Prostate gland (tissue), 2 donors: Measurements from ENCODE around the gene SAT1. TPM values are rescaled to one million over a fixed set of nuclear protein-coding genes. Genes with fewer than 3 reads are reported as not detected.
A peak's percentile ranks its signal among the peaks of the same experiment; 100 is the strongest.

Experiments
- DNase-seq: peaks from one replicate; pipeline ENCODE4 v3.0.0-alpha.2; 2019; ENCODE audit warnings: low spot score
- H3K27ac ChIP-seq, 2 donors: fragments of 200-600 bp; sonication (generic); 2 replicates each; pipeline ENCODE4 v1.5.1; 2017 to 2019
- H3K27me3 ChIP-seq: fragments of 200-600 bp; sonication (generic); replicated peaks from 2 replicates; pipeline ENCODE4 v1.5.1; 2019; ENCODE audit not compliant: insufficient read depth
- H3K36me3 ChIP-seq, 2 donors: fragments of 200-600 bp; sonication (generic); 1 replicate in 1 of 2; 2 replicates in 1 of 2; pipeline versions ENCODE4 v1.5.1 to v1.8.1; 2017 to 2019
- H3K4me1 ChIP-seq: fragments of 200-600 bp; sonication (generic); replicated peaks from 2 replicates; pipeline ENCODE4 v1.5.1; 2019
- H3K4me3 ChIP-seq, 2 donors: fragments of 200-600 bp; sonication (generic); 2 replicates each; pipeline ENCODE4 v1.5.1; 2017 to 2019
- H3K9me3 ChIP-seq: fragments of 200-600 bp; sonication (generic); 2 replicates; pipeline ENCODE4 v1.5.1; 2017
- CTCF ChIP-seq, 4 experiments: fragments of 200-600 bp in 2 of 4; fragments of 450-650 bp in 2 of 4; sonication (generic) in 2 of 4; IDR thresholded peaks; 1 replicate in 3 of 4; 2 replicates in 1 of 4; pipeline ENCODE4 v1.5.1; 2016 to 2019; ENCODE audit warnings: antibody characterized with exemption in 4 of 4, mild to moderate bottlenecking in 2 of 4, moderate library complexity in 2 of 4
- POLR2A ChIP-seq: fragments of 450-650 bp; IDR thresholded peaks from one replicate; pipeline ENCODE4 v1.6.1; 2016; ENCODE audit warnings: antibody characterized with exemption, mild to moderate bottlenecking
- POLR2AphosphoS5 ChIP-seq: sonication (generic); formaldehyde crosslinking; IDR thresholded peaks from one replicate; pipeline ENCODE4 v1.6.1; 2017; ENCODE audit warnings: antibody characterized with exemption
- WGBS: methylation state at CpG from one replicate; pipeline ENCODE4 v1.1.5; 2018; 5-methylcytosine and 5-hydroxymethylcytosine counted together
- intact Hi-C: fragments of 100-400 bp; cut with DNase I; formaldehyde crosslinking; loops from one replicate; pipeline ENCODE4 v1.14.2; 2022
- total RNA-seq, 2 donors: library from RNA; depleted of rRNA; stranded (reverse); fragments of >200 nt; gene quantifications; one replicate each; pipeline ENCODE4 v1.1.0, GENCODE V29; 2016

SAT1 gene
- total RNA-seq, 2 donors from 2014 or later, result 461 to 567 TPM

- no peak overlapping the region for H3K4me3 ChIP-seq
- no peak for DNase-seq
- H3K27me3 ChIP-seq, result no peaks in the 10 kb centered on the region
- WGBS, result 98% methylated on average over 4 of the region's 4 CpGs
- no peak overlapping the region for H3K27ac ChIP-seq
- H3K36me3 ChIP-seq, result no peaks in the 10 kb centered on the region
- TF ChIP-seq POLR2A (no peak), CTCF (IDR thresholded peaks at IDR 0.05) (no peak), POLR2AphosphoS5 (no peak)
- intact Hi-C loops, result no loop called here
- no peaks in the 10 kb centered on the region for H3K9me3 ChIP-seq
- no peaks in the 10 kb centered on the region for H3K4me1 ChIP-seq
Observed at GRCh38 chrX:23816179-23816578, 33.2 kb downstream of the SAT1 start.

GRCh38 chrX:23817979-23818336 is 35.0 kb downstream of the SAT1 start:
- Histone ChIP-seq H3K27ac (no peak overlapping the region), H3K9me3 (no peaks in the 10 kb centered on the region), H3K36me3 (no peaks in the 10 kb centered on the region), H3K4me1 (no peaks in the 10 kb centered on the region), H3K27me3 (no peaks in the 10 kb centered on the region), H3K4me3 (no peak overlapping the region)
- no peak for TF ChIP-seq POLR2AphosphoS5
- no peak for TF ChIP-seq POLR2A
- WGBS, result 88% methylated on average over 3 of the region's 3 CpGs
- intact Hi-C loops, result no loop called here
- DNase-seq, result no peak

GRCh38 chrX:23819385-23820234 is 36.6 kb downstream of the SAT1 start:
- DNase-seq, result no peak
- no peak for TF ChIP-seq POLR2A
- no peak for TF ChIP-seq CTCF (IDR thresholded peaks at IDR 0.05)
- TF ChIP-seq POLR2AphosphoS5, result no peak

GRCh38 chrX:23820235-23820782 is 37.3 kb downstream of the SAT1 start:
- Histone ChIP-seq H3K9me3 (no peaks in the 10 kb centered on the region), H3K27ac (no peak overlapping the region), H3K36me3 (no peaks in the 10 kb centered on the region), H3K4me1 (no peaks in the 10 kb centered on the region), H3K27me3 (no peaks in the 10 kb centered on the region), H3K4me3 (no peak overlapping the region)
- DNase-seq, result no peak
- 78% methylated on average over 6 of the region's 6 CpGs for WGBS
- TF ChIP-seq POLR2AphosphoS5 (no peak), POLR2A (no peak), CTCF (IDR thresholded peaks at IDR 0.05) (no peak)
- intact Hi-C loops, result no loop called here

More at GRCh38 chrX:23819385-23820234, 36.6 kb downstream of the SAT1 start:
- H3K27ac ChIP-seq, result no peak overlapping the region
- H3K27me3 ChIP-seq, result no peaks in the 10 kb centered on the region
- no peaks in the 10 kb centered on the region for H3K36me3 ChIP-seq
- 85% methylated on average over 10 of the region's 10 CpGs for WGBS
- intact Hi-C loops, result no loop called here
- no peaks in the 10 kb centered on the region for H3K9me3 ChIP-seq
- H3K4me3 ChIP-seq, result no peak overlapping the region
- H3K4me1 ChIP-seq, result no peaks in the 10 kb centered on the region

- intact Hi-C loops, result no loop called here
- Histone ChIP-seq H3K27ac (peak overlapping the region; percentile 69), H3K9me3 (no peaks in the 10 kb centered on the region), H3K36me3 (no peaks in the 10 kb centered on the region), H3K4me1 (no peaks in the 10 kb centered on the region), H3K4me3 (no peak overlapping the region), H3K27me3 (no peaks in the 10 kb centered on the region)
- no peak for TF ChIP-seq POLR2AphosphoS5
- TF ChIP-seq CTCF (IDR thresholded peaks at IDR 0.05), result no peak
- TF ChIP-seq POLR2A, result no peak
- WGBS, result 69% methylated on average over 2 of the region's 2 CpGs
- DNase-seq, result no peak
Observed at GRCh38 chrX:23821847-23822246, 38.9 kb downstream of the SAT1 start.
